Body of pancreas (tissue), 4 donors: ENCODE measurements around the gene MYZAP. TPM values are rescaled to one million over a fixed set of nuclear protein-coding genes. Genes with fewer than 3 reads are reported as not detected.

Experiments
- ATAC-seq: fragments of 150-250 bp; one replicate; pipeline ENCODE4 v1.9.1; 2016
- DNase-seq, 4 donors: peaks; one replicate each; pipeline ENCODE4 v3.0.0-alpha.2; 2019
- H3K27ac ChIP-seq, 4 donors: fragments of 200-600 bp; sonication (generic); 1 replicate in 3 of 4; 2 replicates in 1 of 4; pipeline versions ENCODE4 v1.5.1 to v1.6.1; 2016 to 2019; ENCODE audit warnings: mild to moderate bottlenecking in 1 of 4, mixed read lengths in 1 of 4, moderate library complexity in 1 of 4
- H3K27me3 ChIP-seq, 2 donors: fragments of 200-600 bp; sonication (generic); one replicate each; pipeline ENCODE4 v1.6.0; 2016; ENCODE audit warnings: mild to moderate bottlenecking in 1 of 2
- H3K36me3 ChIP-seq, 2 donors: fragments of 200-600 bp; sonication (generic); replicated peaks in 1 of 2; 2 replicates each; pipeline ENCODE4 v1.5.1; 2016; ENCODE audit warnings: low read depth in 2 of 2; ENCODE audit not compliant: insufficient read depth in 1 of 2
- H3K4me1 ChIP-seq: fragments of 200-600 bp; sonication (generic); one replicate; pipeline ENCODE4 v1.6.0; 2016
- H3K4me3 ChIP-seq, 2 donors: fragments of 200-600 bp; sonication (generic); 1 replicate in 1 of 2; 2 replicates in 1 of 2; pipeline ENCODE4 v1.5.1; 2016 to 2019
- H3K9me3 ChIP-seq, 3 donors: fragments of 200-600 bp; sonication (generic); 1 replicate in 2 of 3; 2 replicates in 1 of 3; pipeline ENCODE4 v1.5.1; 2016
- CTCF ChIP-seq, 7 experiments: fragments of 450-650 bp in 4 of 7; fragments of 200-600 bp in 3 of 7; sonication (generic) in 3 of 7; IDR thresholded peaks; one replicate each; pipeline ENCODE4 v1.5.1; 2016 to 2019; ENCODE audit warnings: antibody characterized with exemption in 7 of 7
- POLR2A ChIP-seq, 3 donors: fragments of 450-650 bp; IDR thresholded peaks; one replicate each; pipeline ENCODE4 v1.6.1; 2016; ENCODE audit warnings: antibody characterized with exemption in 3 of 3, mild to moderate bottlenecking in 2 of 3
- WGBS, 2 donors: methylation state at CpG; one replicate each; pipeline ENCODE4 v1.1.5; 2017; 5-methylcytosine and 5-hydroxymethylcytosine counted together
- intact Hi-C: fragments of 100-400 bp; cut with DNase I; formaldehyde crosslinking; loops from one replicate; pipeline ENCODE4 v1.15.1; 2023
- total RNA-seq, 2 donors: library from RNA; depleted of rRNA; stranded (reverse); fragments of >200 nt; gene quantifications; one replicate each; pipeline ENCODE4 v1.1.0, GENCODE V29; 2016

The MYZAP gene
- total RNA-seq, 2 donors from 2014 or later, result 10.9 to 16.3 TPM

- Histone ChIP-seq H3K4me1 (peaks cover 4% of the 10 kb centered on the region), H3K27me3 (no peaks in the 10 kb centered on the region), H3K9me3 (no peaks in the 10 kb centered on the region), H3K36me3 (no peaks in the 10 kb centered on the region), H3K27ac (no peak overlapping the region), H3K4me3 (no peak overlapping the region)
- intact Hi-C loops, result no loop called here
- TF ChIP-seq POLR2A (IDR thresholded peaks at IDR 0.05), result no peak
- TF ChIP-seq CTCF (IDR thresholded peaks at IDR 0.05), result peak; percentile 52 to 98 (median 71)
- DNase-seq (peak; percentile 52 to 71 (median 61)), ATAC-seq (peak; percentile 68)
- 31 to 35% methylated on average over 12 of the region's 12 CpGs for WGBS, 2 donors
Measured at GRCh38 chr15:57732526-57733331, 141.0 kb downstream of the MYZAP start.

GRCh38 chr15:57734860-57735259 is 143.2 kb downstream of the MYZAP start:
- 66 to 72% methylated on average over 2 of the region's 2 CpGs for WGBS, 2 donors
- intact Hi-C loops, result no loop called here
- TF ChIP-seq CTCF (IDR thresholded peaks at IDR 0.05), result no peak
- TF ChIP-seq POLR2A (IDR thresholded peaks at IDR 0.05), result no peak
- ATAC-seq (no peak), DNase-seq (no peak)
- Histone ChIP-seq H3K4me1 (peaks cover 4% of the 10 kb centered on the region), H3K36me3 (no peaks in the 10 kb centered on the region), H3K27me3 (no peaks in the 10 kb centered on the region), H3K9me3 (no peaks in the 10 kb centered on the region), H3K4me3 (no peak overlapping the region), H3K27ac (no peak overlapping the region)

Other genes with a start within 250 kb of the MYZAP start
- gene CGNL1, start 215.4 kb upstream of the MYZAP start, total RNA-seq, result 10 to 100 TPM; 24.7 to 30.6 TPM
- 10 to 100 TPM; 14.5 to 22.6 TPM for gene POLR2M, start 114.8 kb downstream of the MYZAP start, total RNA-seq